ENCODE measurements around the gene SEC23IP. TPM values are rescaled to one million over a fixed set of nuclear protein-coding genes. Genes with fewer than 3 reads are reported as not detected.

The SEC23IP gene
- total RNA-seq, 1 experiment from 2014 or later: 132 TPM

- ATAC-seq (no peak), DNase-seq (ENCODE audit: low read depth, low spot score) (no peak)
- BruUV-seq (replicated peaks): no TSS peak
- Histone ChIP-seq H3K36me3 (ENCODE audit: control insufficient read depth, insufficient read depth, low read length) (peaks cover 24% of the 10 kb centered on the region), H3K27me3 (ENCODE audit: control insufficient read depth, insufficient read depth, low read length) (no peaks in the 10 kb centered on the region), H3K9me3 (ENCODE audit: control insufficient read depth, insufficient read depth, low read depth, low read length) (no peaks in the 10 kb centered on the region), H3K4me1 (ENCODE audit: control insufficient read depth, insufficient read depth, low read length) (no peaks in the 10 kb centered on the region), H3K4me3 (ENCODE audit: low read depth in 2 of 2, low read length in 2 of 2) (no peak overlapping the region), H3K27ac (ENCODE audit: low read length) (no peak overlapping the region)
- ChIA-PET POLR2A (interaction anchor here (0.7 kb wide), 1 partner anchor 829 kb away, joined by 4 read pairs; no protein-coding TSS in a partner anchor), CTCF (no interaction called here)
- TF ChIP-seq SIN3A (IDR thresholded peaks at IDR 0.05; ENCODE audit: borderline replicate concordance, insufficient read depth, low read depth, low read length): no peak
- TF ChIP-seq REST (IDR thresholded peaks at IDR 0.05; ENCODE audit: insufficient read depth in 1 of 2, low read depth in 2 of 2, low read length in 1 of 2): no peak
- TF ChIP-seq POLR2AphosphoS5 (IDR thresholded peaks at IDR 0.05; ENCODE audit: low read depth, low read length): no peak
- no peak for TF ChIP-seq TCF7L2 (IDR thresholded peaks at IDR 0.05; ENCODE audit: low read depth, low read length)
- no peak for TF ChIP-seq CTCF (IDR thresholded peaks at IDR 0.05)
- intact Hi-C loops (cut with micrococcal nuclease; ENCODE audit: unreplicated experiment) (no loop called here), in situ Hi-C loops (cut with HindIII; ENCODE audit: low pct_unique_long_range_greater_than_20kb, low sequenced_read_pairs) (no loop called here)
These were observed 53.3 kb downstream of the SEC23IP start for GRCh38 chr10:119945805-119946204.

DNA sequence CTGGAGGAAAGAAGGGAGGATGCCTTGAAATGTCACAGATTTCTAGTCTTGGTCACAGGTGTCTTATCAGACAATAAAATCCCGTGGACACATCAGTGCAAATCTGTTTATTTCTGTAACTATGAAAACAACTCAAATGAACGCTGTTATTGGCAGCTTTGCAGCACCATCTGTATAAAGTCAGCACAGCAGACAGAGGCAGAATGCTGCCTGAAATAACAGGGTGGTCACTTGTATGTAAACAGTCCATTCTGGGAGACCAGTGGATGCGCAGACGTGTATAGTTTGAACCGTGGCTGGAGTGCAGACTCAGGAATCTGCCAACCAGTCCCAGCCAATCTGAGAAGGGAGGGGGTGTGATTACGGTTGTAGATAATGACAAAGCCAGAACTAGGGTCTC lies 54.8 kb downstream of the SEC23IP start:
- no TSS peak for BruUV-seq (replicated peaks)

More for the DNA sequence above, 54.8 kb downstream of the SEC23IP start:
- Histone ChIP-seq H3K27me3 (ENCODE audit: control insufficient read depth, insufficient read depth, low read length) (no peaks in the 10 kb centered on the region), H3K27ac (ENCODE audit: low read length) (no peak overlapping the region), H3K4me3 (ENCODE audit: low read depth in 2 of 2, low read length in 2 of 2) (no peak overlapping the region), H3K9me3 (ENCODE audit: control insufficient read depth, insufficient read depth, low read depth, low read length) (no peaks in the 10 kb centered on the region), H3K36me3 (ENCODE audit: control insufficient read depth, insufficient read depth, low read length) (peaks cover 9% of the 10 kb centered on the region), H3K4me1 (ENCODE audit: control insufficient read depth, insufficient read depth, low read length) (no peaks in the 10 kb centered on the region)
- no peak for DNase-seq (ENCODE audit: low read depth, low spot score)
- in situ Hi-C loops (cut with HindIII; ENCODE audit: low pct_unique_long_range_greater_than_20kb, low sequenced_read_pairs): no loop called here
- intact Hi-C loops (cut with micrococcal nuclease; ENCODE audit: unreplicated experiment): no loop called here
- CTCF ChIA-PET: no interaction called here
- peak; percentile 40 for ATAC-seq
- POLR2A ChIA-PET: no interaction called here
- no peak for TF ChIP-seq TCF7L2 (IDR thresholded peaks at IDR 0.05; ENCODE audit: low read depth, low read length)
- no peak for TF ChIP-seq POLR2AphosphoS5 (IDR thresholded peaks at IDR 0.05; ENCODE audit: low read depth, low read length)
- no peak for TF ChIP-seq CTCF (IDR thresholded peaks at IDR 0.05)
- no peak for TF ChIP-seq SIN3A (IDR thresholded peaks at IDR 0.05; ENCODE audit: borderline replicate concordance, insufficient read depth, low read depth, low read length)
- TF ChIP-seq REST (IDR thresholded peaks at IDR 0.05; ENCODE audit: insufficient read depth in 1 of 2, low read depth in 2 of 2, low read length in 1 of 2): no peak
